ENCODE measurements around the gene ATP8A2.
"Not testable (repeated sequence)": the region's sequence is repeated elsewhere in the genome, so short reads cannot be mapped to it uniquely, and the experiment has no call there.

Gene ATP8A2

DNA sequence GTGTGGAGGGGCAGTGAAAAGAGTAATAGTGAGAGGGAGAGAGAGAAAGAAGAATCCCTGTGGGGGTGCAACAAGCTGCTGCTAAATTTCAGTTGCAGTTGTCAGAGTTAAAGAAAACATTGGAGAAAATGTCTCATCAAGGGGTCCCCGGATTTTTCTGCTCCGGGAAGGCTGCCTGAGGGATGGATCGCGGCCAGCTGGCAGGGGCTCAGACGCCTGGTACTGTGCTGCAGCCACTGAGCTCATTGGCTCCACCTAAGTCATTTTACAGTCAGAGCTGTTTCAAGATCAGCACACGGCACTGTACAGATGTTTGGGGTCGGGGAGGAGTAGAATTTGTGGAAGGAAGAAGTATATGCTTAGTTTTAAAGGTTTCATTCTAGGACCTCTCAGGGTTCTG, 573.8 kb downstream of the ATP8A2 start:
- in situ Hi-C loops (cut with MboI; ENCODE audit: low sequenced_read_pairs, unreplicated experiment): no loop called here

DNA sequence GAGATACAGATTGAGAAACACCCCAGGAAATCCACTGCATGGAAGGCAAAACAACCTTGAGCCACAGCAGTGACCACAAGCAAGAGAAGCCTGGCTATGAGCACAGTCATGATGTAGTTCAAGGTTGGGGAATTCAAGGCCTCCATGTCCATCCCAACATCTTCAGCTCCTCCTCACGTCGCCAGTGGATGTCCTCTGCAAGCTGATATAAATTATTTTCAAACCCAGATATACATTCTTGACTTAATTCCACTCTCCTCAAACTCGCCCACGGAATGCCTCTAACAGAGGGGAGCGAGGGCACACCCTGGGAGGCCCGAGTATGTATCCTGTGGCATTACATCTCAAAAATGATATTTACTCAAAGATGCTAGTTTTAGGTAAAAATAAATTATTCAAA, 574.5 kb downstream of the ATP8A2 start:
- TF ChIP-seq CTCF (IDR thresholded peaks at IDR 0.05; ENCODE audit: borderline replicate concordance, control extremely low read depth, extremely low read depth, insufficient read depth, missing control alignments): no peak
- DNase-seq (ENCODE audit: low spot score): no peak
- in situ Hi-C loops (cut with MboI; ENCODE audit: low sequenced_read_pairs, unreplicated experiment): no loop called here

More for the DNA sequence above, 573.8 kb downstream of the ATP8A2 start:
- no peak for DNase-seq (ENCODE audit: low spot score)
- TF ChIP-seq CTCF (IDR thresholded peaks at IDR 0.05; ENCODE audit: borderline replicate concordance, control extremely low read depth, extremely low read depth, insufficient read depth, missing control alignments): no peak

DNA sequence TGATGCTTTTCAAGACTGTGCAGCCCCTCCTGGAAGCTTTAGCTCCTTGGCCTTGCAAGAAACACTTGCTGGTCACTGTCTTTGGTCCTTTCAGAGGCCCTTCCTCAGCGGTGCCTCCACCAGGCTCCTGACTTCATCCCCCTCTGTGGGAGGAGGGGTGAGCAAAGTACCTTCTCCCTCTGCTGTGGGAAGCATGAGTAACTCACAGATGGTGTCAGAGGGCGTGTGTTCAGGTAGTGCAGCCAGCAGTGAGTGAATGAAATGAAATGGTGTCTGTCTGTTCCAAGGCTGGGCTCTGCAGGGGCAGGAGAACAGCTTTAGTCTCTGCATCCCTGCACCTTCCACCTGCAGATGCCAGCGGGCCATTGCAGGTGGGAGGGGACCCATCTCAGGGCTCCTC, 577.1 kb downstream of the ATP8A2 start:
- no peak for DNase-seq (ENCODE audit: low spot score)
- no peak for TF ChIP-seq CTCF (IDR thresholded peaks at IDR 0.05; ENCODE audit: borderline replicate concordance, control extremely low read depth, extremely low read depth, insufficient read depth, missing control alignments)
- in situ Hi-C loops (cut with MboI; ENCODE audit: low sequenced_read_pairs, unreplicated experiment): no loop called here

DNA sequence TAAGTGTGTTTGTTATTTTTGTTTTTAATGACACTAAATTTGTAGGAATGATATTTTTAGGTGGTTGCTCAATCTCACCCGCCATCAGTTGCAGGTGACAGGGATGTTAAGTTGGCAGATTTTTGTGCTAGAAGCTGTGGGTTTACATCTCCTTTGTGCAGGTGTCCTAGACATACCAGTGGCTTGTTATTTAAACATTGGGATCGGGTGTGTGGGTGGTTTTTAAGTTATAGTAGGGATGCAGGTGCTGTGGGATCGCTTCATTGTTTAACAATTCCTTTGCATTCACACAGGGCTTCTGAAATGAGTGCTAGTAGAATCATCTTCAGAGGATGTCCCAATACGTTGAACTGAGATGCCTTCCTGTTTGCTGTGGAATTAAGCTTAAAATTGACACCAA, 580.1 kb downstream of the ATP8A2 start:
- in situ Hi-C loops (cut with MboI; ENCODE audit: low sequenced_read_pairs, unreplicated experiment): no loop called here
- no peak for TF ChIP-seq CTCF (IDR thresholded peaks at IDR 0.05; ENCODE audit: borderline replicate concordance, control extremely low read depth, extremely low read depth, insufficient read depth, missing control alignments)
- no peak for DNase-seq (ENCODE audit: low spot score)

- in situ Hi-C loops (cut with MboI; ENCODE audit: low sequenced_read_pairs, unreplicated experiment); DNase-seq (ENCODE audit: low spot score): not testable (repeated sequence)
These were observed 582.3 kb downstream of the ATP8A2 start for GRCh38 chr13:25954080-25954479.

DNA sequence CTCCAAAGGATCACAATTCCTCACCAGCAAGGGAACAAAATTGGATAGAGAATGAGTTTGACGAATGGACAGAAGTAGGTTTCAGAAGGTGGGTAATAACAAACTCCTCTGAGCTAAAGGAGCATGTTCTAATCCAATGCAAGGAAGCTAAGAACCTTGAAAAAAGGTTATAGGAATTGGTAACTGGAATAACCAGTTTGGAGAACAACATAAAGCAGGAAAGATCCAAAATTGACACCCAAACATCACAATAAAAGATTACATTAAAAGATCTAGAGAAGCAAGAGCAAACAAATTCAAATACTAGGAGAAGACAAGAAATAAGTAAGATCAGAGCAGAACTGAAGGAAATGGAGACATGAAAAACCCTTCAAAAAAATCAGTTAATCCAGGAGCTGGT, 583.2 kb downstream of the ATP8A2 start:
- in situ Hi-C loops (cut with MboI; ENCODE audit: low sequenced_read_pairs, unreplicated experiment); DNase-seq (ENCODE audit: low spot score): not testable (repeated sequence)

DNA sequence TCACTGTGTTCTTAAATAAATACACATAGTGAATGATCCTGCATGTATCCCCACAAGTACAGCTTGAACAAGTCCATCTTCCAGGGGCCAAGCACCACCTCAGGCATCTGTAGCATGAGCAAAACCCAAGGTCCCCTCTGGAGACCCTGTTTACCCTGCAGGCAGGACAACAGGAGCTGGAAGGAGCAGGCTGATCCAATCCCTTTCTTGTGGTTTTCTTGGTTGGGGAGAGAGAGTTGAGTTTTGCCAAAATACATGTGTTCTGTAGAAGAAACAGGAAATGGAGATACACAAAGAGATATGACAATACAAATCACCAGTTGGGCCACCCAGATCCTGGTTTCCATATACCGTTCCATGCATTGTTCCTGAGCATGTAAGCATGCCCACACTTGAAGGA, 587.2 kb downstream of the ATP8A2 start:
- no peak for DNase-seq (ENCODE audit: low spot score)
- TF ChIP-seq CTCF (IDR thresholded peaks at IDR 0.05; ENCODE audit: borderline replicate concordance, control extremely low read depth, extremely low read depth, insufficient read depth, missing control alignments): no peak
- in situ Hi-C loops (cut with MboI; ENCODE audit: low sequenced_read_pairs, unreplicated experiment): no loop called here

- TF ChIP-seq CTCF (IDR thresholded peaks at IDR 0.05; ENCODE audit: borderline replicate concordance, control extremely low read depth, extremely low read depth, insufficient read depth, missing control alignments): no peak
- in situ Hi-C loops (cut with MboI; ENCODE audit: low sequenced_read_pairs, unreplicated experiment): no loop called here
- DNase-seq (ENCODE audit: low spot score): no peak
These were observed 589.5 kb downstream of the ATP8A2 start for GRCh38 chr13:25961294-25961693.
